Measurements from ENCODE around the gene CRTC3. TPM values are rescaled to one million over a fixed set of nuclear protein-coding genes. Genes with fewer than 3 reads are reported as not detected.
"Not testable (repeated sequence)": the region's sequence is repeated elsewhere in the genome, so short reads cannot be mapped to it uniquely, and the experiment has no call there.

The CRTC3 gene
- total RNA-seq (2014; rRNA removed; shearing (Covaris generic)) = 6.5 and 7.3 TPM in 2 replicates

- DNase-seq (ENCODE audit: low spot score) = peak; percentile 39
These were observed at the start of gene CRTC3 for GRCh38 chr15:90529371-90530249. CRTC3 (plus strand) TSS chr15:90529923; CDS start chr15:90530072, 149 bp downstream.

DNA sequence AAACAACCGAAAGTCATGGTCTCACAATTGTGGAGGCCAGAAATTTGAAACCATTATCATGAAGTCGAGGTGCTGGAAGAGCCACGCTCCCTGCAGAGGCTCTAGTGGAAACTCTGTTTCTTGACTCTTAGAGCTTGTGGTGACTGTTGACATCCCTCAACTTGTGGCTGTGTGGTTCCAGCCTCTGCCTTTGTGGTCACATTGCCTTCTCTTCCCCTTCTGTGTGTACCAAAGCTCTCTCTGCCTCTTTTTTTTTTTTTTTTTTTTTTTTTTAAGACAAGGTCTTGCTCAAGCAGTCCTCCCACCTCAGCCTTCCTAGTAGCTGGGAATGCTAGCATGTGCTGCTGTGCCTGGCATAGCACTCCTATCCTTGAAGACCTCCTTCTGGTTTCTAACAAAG is 48.7 kb upstream of the CRTC3 start:
- DNase-seq (ENCODE audit: low spot score) = no peak

GRCh38 chr15:90482124-90483011 is 47.4 kb upstream of the CRTC3 start:
- peak; percentile 79 for DNase-seq (ENCODE audit: low spot score)

DNA sequence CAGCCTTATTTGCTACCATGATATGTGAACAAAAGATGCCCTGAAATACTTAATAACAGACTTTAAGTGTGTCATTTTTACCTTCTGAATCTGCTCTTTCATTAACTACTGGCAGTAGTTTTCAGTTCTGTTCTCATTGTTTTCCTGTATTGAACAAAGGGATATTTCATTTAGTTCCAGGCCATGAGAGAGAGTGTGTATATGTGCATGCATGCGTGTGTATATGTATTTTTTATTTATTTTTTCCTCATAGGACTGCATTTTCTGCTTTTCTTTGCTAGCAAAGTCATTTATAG is 46.8 kb upstream of the CRTC3 start:
- DNase-seq (ENCODE audit: low spot score) = no peak

- DNase-seq (ENCODE audit: low spot score) = no peak
These were observed 46.1 kb upstream of the CRTC3 start for GRCh38 chr15:90483637-90484036.

- no peak for DNase-seq (ENCODE audit: low spot score)
These were observed 42.5 kb upstream of the CRTC3 start for GRCh38 chr15:90487186-90487585.

- DNase-seq (ENCODE audit: low spot score) = no peak
These were observed 40.2 kb upstream of the CRTC3 start for GRCh38 chr15:90489514-90489913.

DNA sequence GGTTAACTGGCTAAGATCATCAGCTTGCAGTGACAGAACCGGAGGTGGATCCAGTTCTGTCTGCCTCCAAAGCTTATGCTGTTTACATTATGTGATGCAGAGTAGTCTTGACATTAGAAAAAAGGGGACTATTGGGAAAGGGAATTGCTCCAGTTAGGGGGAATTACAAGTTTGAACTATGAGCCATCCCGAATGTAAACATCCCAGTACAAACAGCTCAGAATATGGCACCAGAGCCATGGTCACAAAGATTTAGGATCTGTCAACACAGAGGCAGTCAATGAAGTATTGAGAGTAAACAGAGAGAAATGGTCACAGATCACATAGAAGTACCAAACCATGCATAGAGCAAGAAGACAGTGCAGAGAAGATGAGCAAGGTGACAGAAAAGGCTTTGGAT is 39.8 kb upstream of the CRTC3 start:
- DNase-seq (ENCODE audit: low spot score) = no peak

DNA sequence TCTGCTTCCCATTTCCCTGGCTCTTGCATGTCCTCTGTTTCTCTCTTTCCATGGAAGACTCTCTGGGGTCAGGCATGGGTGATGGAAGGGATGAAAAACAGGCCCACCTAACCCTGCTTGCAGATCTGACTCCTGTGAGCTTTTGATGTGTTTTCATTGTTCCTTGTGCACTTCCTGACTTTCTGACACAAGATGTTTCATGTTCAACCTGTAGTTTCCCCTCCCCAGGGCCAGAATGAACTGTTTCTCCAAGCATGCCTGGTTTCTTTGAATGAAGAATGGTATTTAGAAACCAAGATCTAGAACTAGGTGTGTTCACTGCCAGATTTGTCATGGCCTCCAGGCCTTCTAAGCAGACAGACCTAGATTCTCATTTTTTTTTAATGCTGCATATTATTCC is 36.1 kb upstream of the CRTC3 start:
- DNase-seq (ENCODE audit: low spot score) = no peak

- no peak for DNase-seq (ENCODE audit: low spot score)
These were observed 34.7 kb upstream of the CRTC3 start for GRCh38 chr15:90495067-90495466.

DNA sequence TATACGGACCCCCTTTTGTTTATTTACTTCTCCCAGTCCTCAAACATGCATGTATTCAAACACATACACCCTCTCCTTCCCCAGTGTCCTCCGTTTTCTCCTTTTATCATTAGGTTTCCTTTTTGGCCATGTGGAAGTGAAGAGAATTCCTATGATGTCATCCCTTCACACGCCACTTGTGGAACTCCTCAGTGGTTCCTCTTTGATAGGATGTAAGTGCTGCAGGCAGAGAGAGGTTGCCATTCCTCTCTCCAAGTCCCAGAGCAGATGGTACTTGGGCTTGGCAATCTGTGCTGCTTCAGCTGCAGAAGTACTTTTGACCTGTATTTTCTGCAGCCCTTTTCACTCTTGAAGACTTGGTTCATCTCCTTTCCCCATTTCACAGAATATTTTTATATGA is 32.9 kb upstream of the CRTC3 start:
- DNase-seq (ENCODE audit: low spot score) = no peak

- no peak for DNase-seq (ENCODE audit: low spot score)
These were observed 32.3 kb upstream of the CRTC3 start for GRCh38 chr15:90497376-90497775.

- no peak for DNase-seq (ENCODE audit: low spot score)
These were observed 31.8 kb upstream of the CRTC3 start for GRCh38 chr15:90497912-90498311.

DNA sequence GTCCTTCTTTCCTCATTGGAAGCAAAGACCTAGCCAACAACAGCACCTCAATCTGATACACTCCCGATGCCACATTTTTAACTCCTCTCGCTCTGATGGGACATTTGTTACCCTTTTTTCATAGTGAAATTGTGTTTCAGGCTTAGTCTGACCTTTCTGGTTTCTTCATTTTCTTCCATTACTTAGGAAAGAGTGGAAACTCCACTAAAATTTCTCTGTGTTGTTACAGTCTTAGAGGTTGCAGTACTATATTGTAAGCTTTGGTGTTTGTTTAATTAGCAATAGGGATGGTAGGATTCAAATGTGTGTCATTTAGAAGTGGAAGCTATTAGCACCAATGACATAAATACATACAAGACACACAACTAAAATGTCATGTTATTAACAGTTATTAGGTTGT is 29.6 kb upstream of the CRTC3 start:
- DNase-seq (ENCODE audit: low spot score) = no peak

DNA sequence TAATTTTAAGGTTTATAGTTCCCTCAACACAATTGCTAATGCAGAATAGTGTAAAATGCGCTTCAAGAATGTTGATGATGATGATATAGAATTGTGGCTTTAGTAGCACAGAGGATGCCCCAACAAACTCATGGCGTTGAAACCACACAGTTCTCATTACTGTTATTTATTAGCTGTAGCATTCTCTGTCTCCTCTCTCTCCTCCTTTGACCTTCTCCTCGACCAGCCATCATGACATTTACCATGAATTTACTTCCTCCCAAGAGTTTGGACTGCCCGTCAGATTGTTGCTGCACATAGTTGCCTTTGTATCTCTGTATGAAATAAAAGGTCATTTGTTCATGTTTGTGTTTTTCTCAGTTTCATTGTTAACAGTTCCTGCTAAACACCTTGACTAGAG is 27.8 kb upstream of the CRTC3 start:
- no peak for DNase-seq (ENCODE audit: low spot score)

DNA sequence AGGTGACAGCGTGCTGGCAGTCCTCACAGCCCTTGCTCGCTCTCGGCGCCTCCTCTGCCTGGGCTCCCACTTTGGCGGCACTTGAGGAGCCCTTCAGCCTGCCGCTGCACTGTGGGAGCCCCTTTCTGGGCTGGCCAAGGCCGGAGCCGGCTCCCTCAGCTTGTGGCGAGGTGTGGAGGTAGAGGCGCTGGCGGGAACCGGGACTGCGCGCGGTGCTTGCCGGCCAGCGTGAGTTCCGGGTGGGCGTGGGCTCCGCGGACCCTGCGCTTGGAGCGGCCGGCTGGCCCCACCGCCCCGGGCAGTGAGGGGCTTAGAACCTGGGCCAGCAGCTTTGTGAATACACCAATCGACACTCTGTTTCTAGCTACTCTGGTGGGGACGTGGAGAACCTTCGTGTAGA is 18.9 kb upstream of the CRTC3 start:
- not testable (repeated sequence) for DNase-seq (ENCODE audit: low spot score)

- DNase-seq (ENCODE audit: low spot score) = not testable (repeated sequence)
These were observed 18.5 kb upstream of the CRTC3 start for GRCh38 chr15:90511211-90511618.

- no peak for DNase-seq (ENCODE audit: low spot score)
These were observed 17.4 kb upstream of the CRTC3 start for GRCh38 chr15:90512276-90512675.

- no peak for DNase-seq (ENCODE audit: low spot score)
These were observed 16.7 kb upstream of the CRTC3 start for GRCh38 chr15:90512981-90513380.

DNA sequence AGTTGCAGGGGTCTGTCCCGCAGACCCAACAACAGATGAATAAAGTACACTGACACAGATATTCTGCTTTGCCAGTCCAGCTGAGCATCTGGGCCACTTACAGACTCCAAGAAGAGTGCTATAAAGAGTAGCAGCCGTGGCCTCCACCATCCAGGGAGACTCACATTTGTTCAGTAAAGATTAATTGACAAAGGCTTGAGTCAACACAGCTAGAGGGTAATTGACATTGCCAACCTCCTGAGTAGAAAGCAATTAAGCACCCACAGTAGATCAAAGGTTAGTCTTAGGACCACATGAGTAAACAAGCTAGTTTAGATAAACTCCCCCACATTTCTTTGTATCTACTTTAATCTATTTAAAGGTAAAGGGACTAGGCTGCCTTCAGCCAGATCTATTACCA is 16.3 kb upstream of the CRTC3 start:
- DNase-seq (ENCODE audit: low spot score) = peak; percentile 75

DNA sequence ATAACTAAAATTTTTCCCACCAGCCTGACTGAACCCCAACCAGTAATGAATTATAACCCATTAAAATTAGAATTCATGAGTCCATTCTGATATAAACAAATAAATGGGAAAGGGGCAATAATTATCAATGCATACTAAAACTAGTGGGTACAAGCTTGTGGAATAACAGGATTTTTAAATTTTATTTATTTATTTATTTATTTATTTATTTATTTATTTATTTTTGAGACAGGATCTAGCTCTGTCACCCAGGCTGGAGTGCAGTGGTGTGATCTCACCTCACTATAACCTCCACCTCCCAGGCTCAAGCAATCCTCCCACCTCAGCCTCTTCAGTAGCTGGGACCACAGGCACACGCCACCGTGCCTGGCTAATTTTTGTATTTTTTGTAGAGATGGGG is 15.8 kb upstream of the CRTC3 start:
- not testable (repeated sequence) for DNase-seq (ENCODE audit: low spot score)

GRCh38 chr15:90519688-90520087 is 10.0 kb upstream of the CRTC3 start:
- no peak for DNase-seq (ENCODE audit: low spot score)

GRCh38 chr15:90520365-90520764 is 9.4 kb upstream of the CRTC3 start:
- DNase-seq (ENCODE audit: low spot score) = no peak
